IMR-90 (cell line): ENCODE data around the gene SERPINC1. TPM values are rescaled to one million over a fixed set of nuclear protein-coding genes. Genes with fewer than 3 reads are reported as not detected.

Source experiments
- ATAC-seq: fragments of 200-7000 bp; cut with Tn5 transposase; 2 replicates; pipeline ENCODE4 v1.9.1; 2020; ENCODE audit warnings: low read depth, mild to moderate bottlenecking, moderate library complexity
- BruUV-seq: library from RNA; stranded (reverse); fragments of 400-500 nt; replicated peaks from 2 replicates; lab custom pipeline; 2021; lab: Mats Ljungman, UMichigan
- CTCF ChIA-PET: fragments of 300-600 bp; formaldehyde crosslinking; extraction: SDS; loops from one replicate; lab custom pipeline; 2021; ENCODE audit warnings: antibody characterized with exemption; lab: Yijun Ruan, JAX
- POLR2A ChIA-PET: fragments of 300-600 bp; sonication (Branson Sonifier 250); formaldehyde crosslinking; loops from one replicate; lab custom pipeline; 2022; ENCODE audit warnings: antibody characterized with exemption; ENCODE audit not compliant: unreplicated experiment; lab: Charles Lee
- DNase-seq: peaks from one replicate; pipeline ENCODE4 v3.0.0; 2013
- H2AFZ ChIP-seq: replicated peaks from 2 replicates; pipeline ENCODE3; 2013; ENCODE audit warnings: low read length, mild to moderate bottlenecking; ENCODE audit not compliant: poor library complexity
- H2AK5ac ChIP-seq: 2 replicates; pipeline ENCODE4 v1.6.1; 2013; ENCODE audit warnings: low read depth, low read length, inconsistent platforms
- H2AK9ac ChIP-seq: replicated peaks from 2 replicates; pipeline ENCODE3; 2013; ENCODE audit warnings: mild to moderate bottlenecking, low read depth, low read length, moderate library complexity; ENCODE audit not compliant: poor library complexity
- H2BK120ac ChIP-seq: 2 replicates; pipeline ENCODE4 v1.6.1; 2013; ENCODE audit warnings: low read depth, low read length, inconsistent platforms
- H2BK15ac ChIP-seq: 3 replicates; pipeline ENCODE4 v1.6.1; 2013; ENCODE audit warnings: low read depth, low read length, inconsistent platforms
- H2BK20ac ChIP-seq: 2 replicates; pipeline ENCODE4 v1.6.1; 2013; ENCODE audit warnings: low read depth, mild to moderate bottlenecking, inconsistent platforms, low read length, moderate library complexity
- H2BK5ac ChIP-seq: 2 replicates; pipeline ENCODE4 v1.6.1; 2013; ENCODE audit warnings: mild to moderate bottlenecking, low read depth, low read length, inconsistent platforms; ENCODE audit not compliant: poor library complexity, severe bottlenecking
- H3K14ac ChIP-seq: replicated peaks from 2 replicates; pipeline ENCODE4 v1.6.1; 2013; ENCODE audit warnings: low read depth, low read length, inconsistent platforms
- H3K18ac ChIP-seq: 2 replicates; pipeline ENCODE4 v1.6.1; 2013; ENCODE audit warnings: low read depth, low read length, control low read depth
- H3K23ac ChIP-seq: 2 replicates; pipeline ENCODE4 v1.6.1; 2013; ENCODE audit warnings: low read depth, low read length, inconsistent platforms
- H3K27ac ChIP-seq: 2 replicates; pipeline ENCODE4 v1.5.1; 2013; ENCODE audit warnings: mild to moderate bottlenecking, control low read depth, low read length; ENCODE audit not compliant: insufficient read depth
- H3K27me3 ChIP-seq: 2 replicates; pipeline ENCODE4 v1.6.1; 2013; ENCODE audit warnings: low read length; ENCODE audit not compliant: control insufficient read depth, insufficient read depth
- H3K36me3 ChIP-seq: 2 replicates; pipeline ENCODE4 v1.6.1; 2013; ENCODE audit warnings: low read length, mixed read lengths; ENCODE audit not compliant: control insufficient read depth, insufficient read depth
- H3K4ac ChIP-seq: 2 replicates; pipeline ENCODE4 v1.6.1; 2013; ENCODE audit warnings: low read depth, low read length, inconsistent platforms
- H3K4me1 ChIP-seq: 2 replicates; pipeline ENCODE4 v1.6.1; 2013; ENCODE audit warnings: low read length, mixed read lengths; ENCODE audit not compliant: control insufficient read depth, insufficient read depth
- H3K4me2 ChIP-seq: 2 replicates; pipeline ENCODE4 v1.6.1; 2013; ENCODE audit warnings: low read depth, mild to moderate bottlenecking, control low read depth, low read length, moderate library complexity
- H3K4me3 ChIP-seq: 2 replicates; pipeline ENCODE4 v1.5.1; 2013; ENCODE audit warnings: low read depth, mild to moderate bottlenecking, control low read depth, low read length, moderate library complexity; ENCODE audit not compliant: insufficient read depth
- H3K56ac ChIP-seq: 2 replicates; pipeline ENCODE4 v1.6.1; 2013; ENCODE audit warnings: low read length, inconsistent platforms; ENCODE audit not compliant: insufficient read depth; ENCODE audit errors: extremely low read depth
- H3K79me1 ChIP-seq, 2 experiments: 2 replicates each; pipeline ENCODE4 v1.6.1; 2013; ENCODE audit warnings: low read length in 2 of 2, inconsistent platforms in 1 of 2, low read depth in 1 of 2
- H3K9ac ChIP-seq: 2 replicates; pipeline ENCODE4 v1.6.1; 2013; ENCODE audit warnings: low read depth, low read length, control low read depth
- H3K9me1 ChIP-seq: 2 replicates; pipeline ENCODE4 v1.6.1; 2013; ENCODE audit warnings: low read length, inconsistent platforms; ENCODE audit not compliant: insufficient read depth
- H3K9me3 ChIP-seq: 2 replicates; pipeline ENCODE4 v1.6.1; 2013; ENCODE audit warnings: low read length; ENCODE audit not compliant: control insufficient read depth, insufficient read depth
- H4K20me1 ChIP-seq: 2 replicates; pipeline ENCODE4 v1.6.1; 2013; ENCODE audit warnings: low read length, inconsistent platforms; ENCODE audit not compliant: insufficient read depth
- H4K5ac ChIP-seq: 2 replicates; pipeline ENCODE4 v1.6.1; 2013; ENCODE audit warnings: mild to moderate bottlenecking, low read depth, low read length, control low read depth
- H4K8ac ChIP-seq, 2 experiments: 2 replicates each; pipeline ENCODE4 v1.6.1; 2013; ENCODE audit warnings: low read depth in 2 of 2, low read length in 2 of 2, control low read depth in 1 of 2, inconsistent platforms in 1 of 2
- H4K91ac ChIP-seq: 2 replicates; pipeline ENCODE4 v1.6.1; 2013; ENCODE audit warnings: low read depth, low read length, inconsistent platforms; ENCODE audit not compliant: insufficient read depth
- BHLHE40 ChIP-seq: fragments of 150-350 bp; IDR thresholded peaks from 2 replicates; pipeline ENCODE4 v1.6.1; 2016; ENCODE audit warnings: mild to moderate bottlenecking, low read depth, low read length
- CEBPB ChIP-seq: IDR thresholded peaks from 2 replicates; pipeline ENCODE4 v1.6.1; 2012; ENCODE audit warnings: low read depth, low read length, improper control_type of control experiment
- CHD1 ChIP-seq: IDR thresholded peaks from 2 replicates; pipeline ENCODE4 v1.6.1; 2012; ENCODE audit warnings: low read depth, low read length, improper control_type of control experiment
- FOS ChIP-seq: fragments of 150-350 bp; IDR thresholded peaks from 2 replicates; pipeline ENCODE4 v1.6.1; 2016; ENCODE audit warnings: low read depth, low read length
- MAFK ChIP-seq: IDR thresholded peaks from 2 replicates; pipeline ENCODE4 v1.6.1; 2012; ENCODE audit warnings: low read depth, low read length, improper control_type of control experiment
- MAZ ChIP-seq: IDR thresholded peaks from 2 replicates; pipeline ENCODE4 v1.6.1; 2012; ENCODE audit warnings: low read depth, mild to moderate bottlenecking, low read length, improper control_type of control experiment, moderate library complexity, borderline replicate concordance
- MXI1 ChIP-seq: IDR thresholded peaks from 2 replicates; pipeline ENCODE4 v1.6.1; 2012; ENCODE audit warnings: low read depth, mild to moderate bottlenecking, low read length, moderate library complexity, borderline replicate concordance
- NFE2L2 ChIP-seq: fragments of 150-350 bp; IDR thresholded peaks from 2 replicates; pipeline ENCODE4 v1.6.1; 2016; ENCODE audit warnings: low read depth, mild to moderate bottlenecking, low read length
- POLR2A ChIP-seq: IDR thresholded peaks from 2 replicates; pipeline ENCODE4 v1.6.1; 2012; ENCODE audit warnings: mild to moderate bottlenecking, low read depth, low read length
- RAD21 ChIP-seq: IDR thresholded peaks from 2 replicates; pipeline ENCODE4 v1.6.1; 2012; ENCODE audit warnings: low read length, improper control_type of control experiment
- RCOR1 ChIP-seq: IDR thresholded peaks from 2 replicates; pipeline ENCODE4 v1.6.1; 2012; ENCODE audit warnings: mild to moderate bottlenecking, low read length, improper control_type of control experiment; ENCODE audit not compliant: insufficient replicate concordance
- RFX5 ChIP-seq: IDR thresholded peaks from 2 replicates; pipeline ENCODE4 v1.8.0; 2012; ENCODE audit warnings: low read depth, mild to moderate bottlenecking, low read length, moderate library complexity
- SMC3 ChIP-seq: fragments of 150-350 bp; IDR thresholded peaks from 2 replicates; pipeline ENCODE4 v1.6.1; 2016; ENCODE audit warnings: low read depth, mild to moderate bottlenecking, antibody characterized with exemption, low read length, moderate library complexity
- USF2 ChIP-seq: fragments of 150-350 bp; IDR thresholded peaks from 2 replicates; pipeline ENCODE4 v1.6.1; 2017; ENCODE audit warnings: mild to moderate bottlenecking, antibody characterized with exemption, low read length, low read depth
- WGBS, 2 experiments: methylation state at CpG; one replicate each; pipeline versions ENCODE4 v1.1.5 to v1.1.7; 2013; ENCODE audit warnings: missing lambda C conversion rate in 2 of 2; ENCODE audit not compliant: insufficient read length in 1 of 2; ENCODE audit errors: extremely low coverage in 2 of 2; 5-methylcytosine and 5-hydroxymethylcytosine counted together
- dilution Hi-C: fragments of 300-500 bp; cut with HindIII; formaldehyde crosslinking; loops from one replicate; pipeline ENCODE4 v1.14.3; 2018; ENCODE audit warnings: low sequenced_read_pairs; ENCODE audit not compliant: unreplicated experiment
- in situ Hi-C: fragments of 300-500 bp; cut with MboI; formaldehyde crosslinking; loops from 3 replicates; pipeline ENCODE4 v1.14.3; 2019; ENCODE audit warnings: low sequenced_read_pairs, inconsistent platforms, mixed read lengths
- intact Hi-C: fragments of 100-400 bp; cut with micrococcal nuclease; formaldehyde crosslinking; loops from 2 replicates; pipeline ENCODE4 v1.10.0; 2022
- polyA plus RNA-seq, 3 experiments: library from polyadenylated mRNA; depleted of rRNA; stranded (reverse); fragments of >200 nt; gene quantifications; 2 replicates each; pipeline ENCODE4 v1.2.3, GENCODE V29; 2012; ENCODE audit warnings: low replicate concordance in 1 of 3
- total RNA-seq: library from RNA; depleted of rRNA; stranded (reverse); fragments of >200 nt; gene quantifications from 2 replicates; pipeline ENCODE4 v1.2.3, GENCODE V29; 2012
- TF ChIP-seq, protein P1 (sequence below): fragments of 150-350 bp; IDR thresholded peaks from 2 replicates; pipeline ENCODE4 v1.6.1; 2016; ENCODE audit warnings: low read depth, mild to moderate bottlenecking, low read length, moderate library complexity, borderline replicate concordance
- TF ChIP-seq, protein P2 (sequence below): conservative IDR thresholded peaks from 2 replicates; pipeline ENCODE4 v1.5.1; 2012; ENCODE audit warnings: mild to moderate bottlenecking, low read depth, low read length, improper control_type of control experiment

SERPINC1 gene
- total and polyA plus RNA-seq, 2 of the 4 experiments (the other 2 are of a cell fraction): not detected

DNA sequence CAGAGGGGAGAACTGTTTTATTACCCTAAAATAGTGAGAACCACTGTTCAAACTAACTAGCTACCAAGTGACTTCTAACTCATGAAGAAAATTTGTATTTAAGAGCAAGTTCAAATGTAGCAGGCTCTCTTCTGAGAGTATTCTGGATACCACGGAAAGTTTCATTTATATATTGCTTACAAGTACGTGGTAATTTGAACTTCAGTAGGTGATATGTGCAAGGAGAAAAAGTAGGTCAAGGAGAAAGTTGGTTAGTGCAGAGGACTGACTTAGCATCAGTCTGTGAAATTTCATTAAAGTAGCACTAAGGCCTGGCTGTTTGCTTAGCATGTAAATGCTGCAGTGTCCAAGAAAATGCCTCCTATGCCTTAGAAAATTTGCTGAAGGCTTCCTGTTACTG lies 16.7 kb downstream of the SERPINC1 start:
- Histone ChIP-seq H3K14ac (no peak overlapping the region), H3K79me1 (no peaks in the 10 kb centered on the region), H3K18ac (no peak overlapping the region), H3K56ac (no peak overlapping the region), H4K5ac (no peak overlapping the region), H3K4ac (no peak overlapping the region), H3K9me3 (no peaks in the 10 kb centered on the region), H3K23ac (no peak overlapping the region), H3K4me2 (no peak overlapping the region), H4K8ac (no peak overlapping the region), H2BK120ac (no peak overlapping the region), H4K91ac (no peak overlapping the region), H2AK5ac (no peak overlapping the region), H4K20me1 (no peaks in the 10 kb centered on the region), H3K9ac (no peak overlapping the region), H2AFZ (no peak overlapping the region), H3K27ac (no peak overlapping the region), H3K4me1 (no peaks in the 10 kb centered on the region), H3K27me3 (no peaks in the 10 kb centered on the region), H3K4me3 (no peak overlapping the region), H2BK15ac (no peak overlapping the region), H2BK5ac (no peak overlapping the region), H2AK9ac (no peak overlapping the region), H3K9me1 (no peaks in the 10 kb centered on the region), H2BK20ac (no peak overlapping the region), H3K36me3 (no peaks in the 10 kb centered on the region)
- DNase-seq: no peak
- no peak for TF ChIP-seq SMC3
- TF ChIP-seq MAFK: no peak
- TF ChIP-seq RFX5: no peak
- TF ChIP-seq FOS: no peak
- TF ChIP-seq MAZ: no peak
- TF ChIP-seq MXI1: no peak
- no peak for TF ChIP-seq POLR2A
- TF ChIP-seq, protein P1, sequence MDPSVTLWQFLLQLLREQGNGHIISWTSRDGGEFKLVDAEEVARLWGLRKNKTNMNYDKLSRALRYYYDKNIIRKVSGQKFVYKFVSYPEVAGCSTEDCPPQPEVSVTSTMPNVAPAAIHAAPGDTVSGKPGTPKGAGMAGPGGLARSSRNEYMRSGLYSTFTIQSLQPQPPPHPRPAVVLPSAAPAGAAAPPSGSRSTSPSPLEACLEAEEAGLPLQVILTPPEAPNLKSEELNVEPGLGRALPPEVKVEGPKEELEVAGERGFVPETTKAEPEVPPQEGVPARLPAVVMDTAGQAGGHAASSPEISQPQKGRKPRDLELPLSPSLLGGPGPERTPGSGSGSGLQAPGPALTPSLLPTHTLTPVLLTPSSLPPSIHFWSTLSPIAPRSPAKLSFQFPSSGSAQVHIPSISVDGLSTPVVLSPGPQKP: no peak
- no peak for TF ChIP-seq RAD21
- no peak for TF ChIP-seq CHD1
- no peak for TF ChIP-seq RCOR1
- no peak for TF ChIP-seq BHLHE40
- TF ChIP-seq, protein P2, sequence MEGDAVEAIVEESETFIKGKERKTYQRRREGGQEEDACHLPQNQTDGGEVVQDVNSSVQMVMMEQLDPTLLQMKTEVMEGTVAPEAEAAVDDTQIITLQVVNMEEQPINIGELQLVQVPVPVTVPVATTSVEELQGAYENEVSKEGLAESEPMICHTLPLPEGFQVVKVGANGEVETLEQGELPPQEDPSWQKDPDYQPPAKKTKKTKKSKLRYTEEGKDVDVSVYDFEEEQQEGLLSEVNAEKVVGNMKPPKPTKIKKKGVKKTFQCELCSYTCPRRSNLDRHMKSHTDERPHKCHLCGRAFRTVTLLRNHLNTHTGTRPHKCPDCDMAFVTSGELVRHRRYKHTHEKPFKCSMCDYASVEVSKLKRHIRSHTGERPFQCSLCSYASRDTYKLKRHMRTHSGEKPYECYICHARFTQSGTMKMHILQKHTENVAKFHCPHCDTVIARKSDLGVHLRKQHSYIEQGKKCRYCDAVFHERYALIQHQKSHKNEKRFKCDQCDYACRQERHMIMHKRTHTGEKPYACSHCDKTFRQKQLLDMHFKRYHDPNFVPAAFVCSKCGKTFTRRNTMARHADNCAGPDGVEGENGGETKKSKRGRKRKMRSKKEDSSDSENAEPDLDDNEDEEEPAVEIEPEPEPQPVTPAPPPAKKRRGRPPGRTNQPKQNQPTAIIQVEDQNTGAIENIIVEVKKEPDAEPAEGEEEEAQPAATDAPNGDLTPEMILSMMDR: no peak
- TF ChIP-seq CEBPB: no peak
- TF ChIP-seq USF2: no peak
- no peak for TF ChIP-seq NFE2L2
- in situ Hi-C loops: no loop called here
- POLR2A ChIA-PET: no interaction called here
- CTCF ChIA-PET: no interaction called here
- no peak for ATAC-seq
- dilution Hi-C loops: no loop called here
- no TSS peak for BruUV-seq
- WGBS, 2 experiments: no CpG with 5 or more reads among the region's 2 CpGs
- intact Hi-C loops: no loop called here
